NOMO-1 (cell line): ENCODE results near the gene EXOSC10.
"Not testable (repeated sequence)": the region's sequence is repeated elsewhere in the genome, so short reads cannot be mapped to it uniquely, and the experiment has no call there.

Experiments
- DNase-seq, 2 experiments: peaks; one replicate each; lab custom pipeline; 2025; ENCODE audit not compliant: unreplicated experiment in 2 of 2; lab: John Stamatoyannopoulos, UW

Gene EXOSC10

GRCh38 chr1:11045428-11046269, 54.0 kb downstream of the EXOSC10 start:
- no peak for DNase-seq

GRCh38 chr1:11044849-11045427, 54.7 kb downstream of the EXOSC10 start:
- DNase-seq: no peak

GRCh38 chr1:11044086-11044848, 55.4 kb downstream of the EXOSC10 start:
- DNase-seq: no peak

DNA sequence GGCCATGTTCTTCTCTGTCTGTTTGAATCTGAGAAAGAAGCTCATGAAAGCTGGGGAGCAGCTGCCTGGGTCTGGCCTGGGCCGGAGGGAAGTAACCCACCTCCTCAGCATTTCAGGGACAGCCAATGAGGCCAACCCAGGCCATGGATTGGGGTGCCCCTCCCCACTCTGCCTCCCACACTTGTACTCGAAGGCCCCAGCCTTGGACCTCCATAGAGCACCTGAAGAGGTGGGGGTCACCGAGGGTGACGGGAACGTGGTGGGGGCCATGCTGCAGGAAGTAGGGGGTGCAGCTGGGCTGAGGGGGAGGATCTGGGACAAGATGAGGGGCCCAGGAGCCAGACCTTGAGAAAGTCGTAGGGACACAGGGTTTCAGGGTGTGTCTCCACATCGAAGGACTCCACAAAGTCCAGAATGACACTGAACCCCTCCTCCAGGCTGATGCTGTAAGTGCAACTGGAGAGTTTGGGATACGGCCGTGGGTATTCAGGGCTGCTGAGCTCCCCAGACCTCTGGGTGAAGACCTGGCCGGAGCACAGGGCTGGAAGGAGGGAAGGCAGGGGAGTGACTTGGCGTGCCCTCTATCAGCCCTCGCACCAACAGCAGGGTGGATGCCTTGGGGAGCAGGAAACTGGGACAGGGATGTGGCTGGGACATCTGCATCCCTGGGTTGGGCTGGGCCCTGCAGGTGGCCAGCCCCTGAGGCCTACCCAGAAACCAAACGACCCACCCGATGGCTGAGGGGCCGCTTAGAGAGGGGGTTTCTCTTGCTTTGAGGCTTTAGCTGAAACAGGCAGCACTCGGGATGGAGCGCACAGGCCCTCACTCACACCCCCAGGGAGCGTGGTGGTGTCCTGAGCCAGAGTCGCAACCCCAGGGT, 56.4 kb downstream of the EXOSC10 start:
- no peak for DNase-seq

- DNase-seq: no peak
Observed at GRCh38 chr1:11042065-11042464, 57.6 kb downstream of the EXOSC10 start.

DNA sequence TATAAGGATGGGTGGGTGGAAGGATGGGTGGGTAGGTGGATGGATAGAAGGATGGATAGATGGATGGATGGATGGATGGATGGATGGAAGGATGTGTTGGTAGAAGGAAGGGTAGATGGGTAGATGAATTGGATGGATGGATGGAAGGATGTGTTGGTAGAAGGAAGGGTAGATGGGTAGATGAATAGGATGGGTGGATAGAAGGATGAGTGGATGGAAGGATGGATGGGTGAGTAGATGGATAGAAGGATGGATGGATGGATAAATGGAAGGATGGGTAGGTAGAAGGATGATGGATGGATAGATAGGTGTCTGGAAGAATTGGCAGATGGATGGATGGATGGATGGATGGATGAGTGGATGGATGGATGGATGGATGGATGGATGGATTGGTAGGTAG, 58.6 kb downstream of the EXOSC10 start:
- DNase-seq: no peak

GRCh38 chr1:11040105-11040429, 59.6 kb downstream of the EXOSC10 start:
- not testable (repeated sequence) for DNase-seq

DNA sequence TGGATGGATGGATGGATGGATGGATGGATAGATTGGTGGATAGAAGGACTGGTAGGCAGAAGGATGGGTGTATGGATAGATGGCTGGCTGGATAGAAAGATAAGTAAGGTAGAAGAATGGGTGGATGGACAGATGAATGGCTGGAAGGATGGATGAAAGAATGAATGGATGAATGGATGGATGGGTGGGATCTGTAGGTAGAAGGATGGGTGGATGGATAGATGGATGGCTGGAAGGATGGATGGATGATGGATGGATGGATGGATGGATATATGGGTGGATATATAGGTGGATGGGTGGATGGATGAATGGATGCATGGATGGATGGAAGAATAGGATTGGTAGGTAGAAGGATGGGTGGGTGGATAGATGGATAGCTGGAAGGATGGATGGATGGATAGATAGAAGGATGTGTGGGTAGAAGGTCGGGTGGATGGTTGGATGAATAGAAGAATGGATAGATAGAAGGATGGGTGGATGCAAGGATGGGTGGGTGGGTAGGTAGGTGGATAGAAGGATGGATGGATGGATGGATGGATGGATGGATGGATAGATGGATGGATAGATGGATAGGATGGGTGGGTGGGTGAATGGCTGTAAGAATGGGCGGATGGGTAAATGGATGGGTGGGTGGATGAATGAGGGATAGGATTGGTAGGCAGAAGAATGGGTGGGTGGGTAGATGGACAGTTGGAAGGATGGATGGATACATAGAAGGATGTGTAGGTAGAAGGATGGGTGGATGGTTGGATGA, 60.1 kb downstream of the EXOSC10 start:
- DNase-seq: no peak

DNA sequence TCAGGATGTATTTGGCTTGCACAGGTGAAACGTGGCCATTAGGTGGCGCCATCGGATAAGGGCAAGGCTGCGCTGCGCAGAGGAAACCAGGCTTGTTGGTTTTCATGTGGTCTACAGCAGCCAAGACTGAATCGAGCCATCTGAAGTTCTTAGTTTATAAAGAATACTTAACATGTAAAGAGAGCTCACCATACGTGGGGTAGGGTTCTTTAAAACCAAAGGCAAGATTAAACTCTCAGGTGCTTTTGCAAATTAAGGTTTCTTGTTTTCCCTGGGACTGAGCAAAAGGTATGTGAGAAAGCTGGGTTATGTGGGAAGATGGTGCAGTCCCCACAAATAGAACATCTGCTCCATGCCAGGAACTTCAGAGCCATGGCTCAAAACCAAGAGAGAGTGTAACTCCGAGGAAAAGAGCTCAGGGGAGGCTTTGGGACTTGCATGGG, 61.9 kb downstream of the EXOSC10 start:
- peak; percentile 83 to 86 for DNase-seq

- not testable (repeated sequence) for DNase-seq
Observed at GRCh38 chr1:11037019-11037739, 62.5 kb downstream of the EXOSC10 start.

DNA sequence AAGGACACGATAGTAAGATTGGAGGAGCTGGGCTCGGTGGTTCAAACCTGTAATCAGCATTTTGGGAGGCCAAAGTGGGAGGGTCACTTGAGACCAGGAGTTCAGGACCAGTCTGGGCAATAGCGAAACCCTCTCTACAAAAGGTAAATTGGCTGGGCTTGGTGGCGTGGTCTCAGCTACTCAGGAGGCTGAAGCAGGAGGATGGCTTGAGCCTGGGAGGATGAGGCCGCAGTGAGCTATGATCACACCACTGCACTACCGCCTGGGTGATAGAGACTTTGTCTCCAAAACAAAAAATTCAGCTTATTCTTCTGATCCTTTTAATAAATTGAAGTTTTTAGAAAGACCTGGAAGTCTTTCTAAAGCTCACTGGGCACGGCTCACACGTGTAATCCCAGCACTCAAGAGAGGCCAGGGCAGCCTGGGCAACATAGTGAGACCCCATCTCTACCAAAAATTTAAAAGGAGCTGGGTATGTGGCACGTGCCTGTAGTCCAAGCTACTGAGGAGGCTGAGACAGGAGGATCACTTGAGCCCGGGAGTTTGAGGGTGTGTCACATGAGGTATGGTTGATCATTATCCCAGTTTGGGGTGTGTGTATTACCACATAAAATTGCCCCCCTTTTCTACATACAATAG, 67.9 kb downstream of the EXOSC10 start:
- no peak for DNase-seq

- no peak for DNase-seq
Observed at GRCh38 chr1:11030865-11031264, 68.8 kb downstream of the EXOSC10 start.

- no peak for DNase-seq
Observed at GRCh38 chr1:11028018-11028417, 71.7 kb downstream of the EXOSC10 start.

GRCh38 chr1:11027316-11027715, 72.4 kb downstream of the EXOSC10 start:
- DNase-seq: no peak

- no peak for DNase-seq
Observed at GRCh38 chr1:11026903-11027302, 72.8 kb downstream of the EXOSC10 start.

DNA sequence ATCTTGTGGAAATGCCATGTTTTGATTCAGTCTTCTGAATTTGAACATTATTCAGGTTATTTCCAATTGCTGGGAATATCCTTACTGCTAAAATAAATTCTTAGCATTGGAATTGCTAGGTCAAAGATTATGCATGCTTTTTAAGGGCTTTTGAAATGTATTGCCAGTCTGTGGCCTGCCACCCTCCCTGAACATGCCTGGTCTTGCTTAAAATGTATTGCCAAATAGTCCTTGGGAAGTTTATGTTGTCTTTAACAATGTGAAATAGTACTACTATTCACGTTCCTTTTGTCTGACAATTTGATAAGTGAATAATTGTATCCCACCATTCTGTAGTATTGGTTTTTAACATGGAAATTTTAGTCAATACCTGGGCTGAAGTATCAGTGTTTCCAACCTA, 73.6 kb downstream of the EXOSC10 start:
- no peak for DNase-seq

DNA sequence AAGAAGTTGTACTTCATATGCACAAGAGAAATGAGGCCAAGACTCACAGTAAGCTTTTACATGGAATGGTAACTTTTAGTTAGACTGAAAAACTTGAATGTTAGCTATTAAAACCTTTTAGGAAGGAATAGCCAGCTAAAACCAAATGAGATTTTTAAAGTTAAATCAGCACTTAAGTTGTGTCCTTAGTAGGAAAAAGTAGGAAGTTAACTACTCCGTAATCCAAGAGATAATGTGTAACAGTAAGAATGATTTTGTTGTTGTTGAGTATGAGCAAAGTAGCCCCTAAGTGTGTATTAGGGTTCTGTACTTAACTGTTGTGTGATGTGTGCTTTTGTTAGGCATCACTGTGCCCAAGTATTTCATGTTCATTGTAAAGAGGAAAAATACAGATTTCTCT, 74.1 kb downstream of the EXOSC10 start:
- no peak for DNase-seq

GRCh38 chr1:11024874-11025203, 74.8 kb downstream of the EXOSC10 start:
- DNase-seq: no peak
